Mesendoderm (in vitro differentiated cells): Measurements from ENCODE around the gene CYP3A7.

Experiments
- DNase-seq: peaks from one replicate; pipeline ENCODE4 v3.0.0; 2013
- H2AK5ac ChIP-seq: 2 replicates; pipeline ENCODE4 v1.6.1; 2013; ENCODE audit warnings: low read length, inconsistent platforms
- H2BK120ac ChIP-seq: 2 replicates; pipeline ENCODE4 v1.6.1; 2013; ENCODE audit warnings: low read depth, mild to moderate bottlenecking, low read length, moderate library complexity, mixed read lengths
- H2BK15ac ChIP-seq: replicated peaks from 2 replicates; pipeline ENCODE4 v1.6.1; 2013; ENCODE audit warnings: low read depth, mild to moderate bottlenecking, moderate library complexity
- H2BK5ac ChIP-seq: 2 replicates; pipeline ENCODE4 v1.6.1; 2013; ENCODE audit warnings: low read length, inconsistent platforms
- H3K18ac ChIP-seq: 2 replicates; pipeline ENCODE4 v1.6.1; 2013; ENCODE audit warnings: mild to moderate bottlenecking, low read length, mixed read lengths
- H3K23ac ChIP-seq: one replicate; pipeline ENCODE4 v1.6.1; 2013; ENCODE audit warnings: low read length
- H3K27ac ChIP-seq: 2 replicates; pipeline ENCODE4 v1.5.1; 2013; ENCODE audit warnings: low read depth, mild to moderate bottlenecking, inconsistent platforms, low read length, moderate library complexity
- H3K27me3 ChIP-seq: 2 replicates; pipeline ENCODE4 v1.6.1; 2013; ENCODE audit warnings: low read length, control low read depth, mild to moderate bottlenecking, inconsistent platforms; ENCODE audit not compliant: insufficient read depth, poor library complexity
- H3K36me3 ChIP-seq: 2 replicates; pipeline ENCODE4 v1.6.1; 2013; ENCODE audit warnings: low read length, inconsistent platforms; ENCODE audit not compliant: control insufficient read depth, insufficient read depth
- H3K4ac ChIP-seq: one replicate; pipeline ENCODE4 v1.6.1; 2013; ENCODE audit warnings: low read depth, mild to moderate bottlenecking, low read length, moderate library complexity
- H3K4me1 ChIP-seq: 2 replicates; pipeline ENCODE4 v1.6.1; 2013; ENCODE audit warnings: low read depth, low read length, inconsistent platforms; ENCODE audit not compliant: control insufficient read depth
- H3K4me2 ChIP-seq: 2 replicates; pipeline ENCODE4 v1.6.1; 2013; ENCODE audit warnings: low read length
- H3K4me3 ChIP-seq: 2 replicates; pipeline ENCODE4 v1.5.1; 2013; ENCODE audit warnings: mild to moderate bottlenecking, low read length
- H3K56ac ChIP-seq: one replicate; pipeline ENCODE4 v1.6.1; 2013; ENCODE audit warnings: low read length
- H3K79me1 ChIP-seq: 2 replicates; pipeline ENCODE4 v1.6.1; 2013; ENCODE audit warnings: low read length, inconsistent platforms
- H3K79me2 ChIP-seq: 2 replicates; pipeline ENCODE4 v1.6.1; 2013; ENCODE audit warnings: mild to moderate bottlenecking, low read length; ENCODE audit not compliant: control insufficient read depth, insufficient read depth
- H3K9ac ChIP-seq: 2 replicates; pipeline ENCODE4 v1.6.1; 2013; ENCODE audit warnings: low read length, inconsistent platforms
- H4K5ac ChIP-seq: one replicate; pipeline ENCODE4 v1.6.1; 2013; ENCODE audit warnings: low read length
- H4K8ac ChIP-seq: one replicate; pipeline ENCODE4 v1.6.1; 2013; ENCODE audit warnings: low read depth, mild to moderate bottlenecking, control low read depth, low read length, moderate library complexity
- WGBS: extraction: QIAGEN DNeasy Blood & Tissue Kit; methylation state at CpG from one replicate; pipeline ENCODE4 v1.1.7; 2013; ENCODE audit warnings: low lambda C conversion rate, missing lambda C conversion rate; ENCODE audit not compliant: insufficient coverage; ENCODE audit errors: extremely low coverage; 5-methylcytosine and 5-hydroxymethylcytosine counted together

CYP3A7 gene

DNA sequence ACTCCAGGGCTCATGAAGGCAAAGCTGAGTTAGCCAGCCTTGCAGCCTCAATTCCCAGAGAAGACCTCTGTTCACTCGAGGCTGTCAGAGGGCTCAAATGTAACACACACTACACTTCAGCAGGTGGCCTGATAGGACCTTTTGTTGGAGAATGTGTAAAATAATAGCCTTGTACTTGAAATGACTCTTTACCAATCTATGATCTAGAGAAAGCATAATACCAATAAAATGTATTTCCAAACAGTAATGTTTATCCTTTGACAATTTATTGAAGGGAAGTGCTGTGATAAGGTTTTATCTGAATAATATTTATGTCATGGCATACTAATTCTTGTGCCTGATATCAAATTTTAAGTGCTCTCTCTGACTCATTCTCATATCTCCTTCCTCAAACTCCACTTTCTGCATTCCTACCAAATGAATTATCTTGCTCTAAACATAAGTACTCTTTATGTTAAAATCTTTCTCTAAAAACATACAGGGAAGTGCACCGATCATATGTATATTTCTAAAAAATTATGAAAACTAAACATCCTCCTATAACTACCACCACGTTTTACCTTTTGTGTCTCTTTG, 20.9 kb downstream of the CYP3A7 start:
- H4K8ac ChIP-seq = no peak overlapping the region
- H2BK5ac ChIP-seq = no peak overlapping the region
- DNase-seq = no peak
- WGBS = 100% methylated on average over 1 of the region's 3 CpGs
- H3K4ac ChIP-seq = no peak overlapping the region
- no peak overlapping the region for H4K5ac ChIP-seq
- no peaks in the 10 kb centered on the region for H3K79me2 ChIP-seq
- no peak overlapping the region for H2BK120ac ChIP-seq
- no peak overlapping the region for H3K9ac ChIP-seq
- no peaks in the 10 kb centered on the region for H3K27me3 ChIP-seq
- no peak overlapping the region for H3K4me3 ChIP-seq
- H3K36me3 ChIP-seq = no peaks in the 10 kb centered on the region
- H3K4me2 ChIP-seq = no peak overlapping the region
- H2BK15ac ChIP-seq = no peak overlapping the region
- no peaks in the 10 kb centered on the region for H3K79me1 ChIP-seq
- no peak overlapping the region for H3K56ac ChIP-seq
- no peak overlapping the region for H3K23ac ChIP-seq
- H3K27ac ChIP-seq = no peak overlapping the region
- no peak overlapping the region for H3K18ac ChIP-seq
- no peaks in the 10 kb centered on the region for H3K4me1 ChIP-seq
- H2AK5ac ChIP-seq = no peak overlapping the region

DNA sequence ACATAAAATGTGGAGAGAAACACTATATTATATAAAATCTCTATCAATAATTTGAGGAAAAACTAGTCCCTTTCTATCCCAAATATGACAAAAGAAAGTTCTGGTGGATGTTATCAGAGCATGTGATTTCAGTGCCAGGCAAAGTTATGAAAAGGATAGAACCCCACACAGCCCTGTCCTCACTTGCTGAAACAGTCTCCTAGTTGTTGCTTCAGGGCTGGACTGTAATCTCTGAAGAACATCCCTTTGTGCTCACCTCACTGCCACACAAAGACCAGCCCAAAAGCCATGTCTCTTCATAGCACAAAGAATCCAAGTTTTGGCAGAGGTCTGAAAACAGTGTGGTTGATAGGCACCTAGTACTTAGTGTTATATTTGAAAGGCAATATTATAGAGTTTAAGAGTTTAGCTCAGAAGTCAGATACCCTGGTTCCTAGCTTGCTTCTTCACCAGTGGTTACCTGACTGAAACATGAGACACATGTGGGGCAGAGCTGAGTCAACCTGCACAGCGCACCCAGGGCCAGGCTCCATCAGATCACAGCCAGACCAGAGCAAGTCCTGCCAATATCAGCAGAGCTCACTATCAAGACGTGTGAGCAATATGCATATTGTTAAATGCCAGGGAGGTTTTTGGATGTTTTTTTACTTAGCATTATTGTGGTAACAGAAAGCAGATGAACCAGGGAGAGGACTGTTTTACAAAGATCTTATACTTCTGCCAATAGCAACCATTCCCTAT, 25.0 kb downstream of the CYP3A7 start:
- H3K4me3 ChIP-seq = no peak overlapping the region
- H2BK5ac ChIP-seq = no peak overlapping the region
- H2AK5ac ChIP-seq = no peak overlapping the region
- no peak overlapping the region for H3K27ac ChIP-seq
- no peak overlapping the region for H3K56ac ChIP-seq
- no CpG with 5 or more reads among the region's 2 CpGs for WGBS
- no peak overlapping the region for H3K23ac ChIP-seq
- no peak overlapping the region for H2BK15ac ChIP-seq
- H3K79me2 ChIP-seq = no peaks in the 10 kb centered on the region
- H3K79me1 ChIP-seq = no peaks in the 10 kb centered on the region
- H3K4ac ChIP-seq = no peak overlapping the region
- H3K4me2 ChIP-seq = no peak overlapping the region
- H4K8ac ChIP-seq = no peak overlapping the region
- no peaks in the 10 kb centered on the region for H3K27me3 ChIP-seq
- H4K5ac ChIP-seq = no peak overlapping the region
- no peak for DNase-seq
- no peak overlapping the region for H3K18ac ChIP-seq
- H3K9ac ChIP-seq = no peak overlapping the region
- H2BK120ac ChIP-seq = no peak overlapping the region
- no peaks in the 10 kb centered on the region for H3K36me3 ChIP-seq
- no peaks in the 10 kb centered on the region for H3K4me1 ChIP-seq

DNA sequence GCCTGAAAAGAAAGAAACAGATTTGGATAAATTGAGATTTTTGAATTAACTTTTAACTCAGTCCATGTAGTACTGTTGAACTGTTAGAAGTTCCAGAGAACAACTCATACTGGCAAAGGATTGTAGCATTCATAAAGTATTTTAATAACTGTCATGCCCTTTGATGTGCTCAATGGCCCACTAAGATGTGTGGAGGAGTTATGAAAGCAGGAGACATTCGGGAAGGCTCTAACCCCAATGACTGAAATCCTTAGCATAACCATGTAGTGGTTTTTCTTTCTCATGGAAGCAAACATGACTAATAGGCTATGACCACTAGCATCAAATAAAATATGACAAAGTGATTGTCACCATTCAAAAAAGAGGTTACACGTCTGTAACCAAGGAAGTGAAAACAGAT, 25.7 kb downstream of the CYP3A7 start:
- H3K79me1 ChIP-seq = no peaks in the 10 kb centered on the region
- no peak overlapping the region for H3K56ac ChIP-seq
- DNase-seq = no peak
- no peak overlapping the region for H3K18ac ChIP-seq
- H3K4me2 ChIP-seq = no peak overlapping the region
- H3K4me3 ChIP-seq = no peak overlapping the region
- no peak overlapping the region for H3K9ac ChIP-seq
- no peaks in the 10 kb centered on the region for H3K4me1 ChIP-seq
- WGBS = no CpG with 5 or more reads among the region's 2 CpGs
- H3K27me3 ChIP-seq = no peaks in the 10 kb centered on the region
- H2AK5ac ChIP-seq = no peak overlapping the region
- H2BK120ac ChIP-seq = no peak overlapping the region
- H4K5ac ChIP-seq = no peak overlapping the region
- no peak overlapping the region for H3K4ac ChIP-seq
- H4K8ac ChIP-seq = no peak overlapping the region
- no peak overlapping the region for H3K27ac ChIP-seq
- H2BK5ac ChIP-seq = no peak overlapping the region
- no peaks in the 10 kb centered on the region for H3K79me2 ChIP-seq
- H2BK15ac ChIP-seq = no peak overlapping the region
- no peaks in the 10 kb centered on the region for H3K36me3 ChIP-seq
- no peak overlapping the region for H3K23ac ChIP-seq

DNA sequence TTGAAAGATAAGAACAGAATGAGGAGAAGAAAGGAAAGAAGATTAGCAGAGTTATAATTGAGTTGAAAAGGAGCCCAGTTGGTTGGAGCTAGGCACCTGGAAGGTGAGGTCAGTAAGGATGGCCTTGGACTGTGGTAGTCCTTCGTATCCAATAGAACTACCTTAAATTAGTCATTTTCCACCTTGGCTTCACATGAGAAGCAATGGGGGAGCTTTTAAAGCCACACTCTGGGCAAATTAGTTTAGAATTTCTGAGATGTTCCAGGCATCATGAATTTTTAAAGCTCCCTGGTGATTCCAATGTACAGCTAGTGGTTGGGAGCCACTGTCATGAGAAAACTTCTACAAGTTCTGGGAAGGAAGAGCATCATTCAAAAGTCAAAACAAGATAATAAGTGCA, 27.9 kb downstream of the CYP3A7 start:
- Histone ChIP-seq H3K4me1 (no peaks in the 10 kb centered on the region), H3K4me3 (no peak overlapping the region), H2BK120ac (no peak overlapping the region), H4K5ac (no peak overlapping the region), H2AK5ac (no peak overlapping the region), H3K56ac (no peak overlapping the region), H2BK5ac (no peak overlapping the region), H3K4me2 (no peak overlapping the region), H3K27ac (no peak overlapping the region), H2BK15ac (no peak overlapping the region), H3K27me3 (no peaks in the 10 kb centered on the region), H4K8ac (no peak overlapping the region), H3K4ac (no peak overlapping the region), H3K79me1 (no peaks in the 10 kb centered on the region), H3K23ac (no peak overlapping the region), H3K18ac (no peak overlapping the region), H3K9ac (no peak overlapping the region), H3K36me3 (no peaks in the 10 kb centered on the region), H3K79me2 (no peaks in the 10 kb centered on the region)
- peak; percentile 52 for DNase-seq
- no CpG with 5 or more reads among the region's 1 CpG for WGBS

DNA sequence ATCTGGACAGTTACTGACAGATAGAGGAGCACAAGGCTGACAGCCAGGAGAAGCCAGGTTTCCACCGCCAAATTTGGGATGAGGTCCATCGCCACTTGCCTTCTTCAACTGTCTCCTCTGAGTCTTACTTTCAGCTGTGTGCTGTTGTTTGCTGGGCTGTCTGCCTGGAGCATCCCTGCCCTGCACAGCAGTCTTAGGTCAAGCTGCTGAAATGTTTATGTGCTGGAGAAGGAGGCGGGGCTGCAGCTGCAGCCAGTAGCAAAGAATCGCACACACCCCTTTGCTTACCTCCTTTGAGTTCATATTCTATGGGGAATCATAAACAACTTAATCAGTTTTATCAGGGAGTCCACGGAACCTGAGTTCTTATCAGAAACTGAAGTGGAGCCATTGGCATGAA, 35.0 kb downstream of the CYP3A7 start:
- WGBS = no CpG with 5 or more reads among the region's 5 CpGs
- H3K27me3 ChIP-seq = no peaks in the 10 kb centered on the region
- H4K5ac ChIP-seq = no peak overlapping the region
- H3K4ac ChIP-seq = no peak overlapping the region
- H3K79me2 ChIP-seq = no peaks in the 10 kb centered on the region
- H3K56ac ChIP-seq = no peak overlapping the region
- no peak overlapping the region for H3K23ac ChIP-seq
- no peak overlapping the region for H2BK120ac ChIP-seq
- no peaks in the 10 kb centered on the region for H3K79me1 ChIP-seq
- H3K9ac ChIP-seq = no peak overlapping the region
- H3K4me1 ChIP-seq = no peaks in the 10 kb centered on the region
- H3K4me3 ChIP-seq = no peak overlapping the region
- DNase-seq = no peak
- H2BK15ac ChIP-seq = no peak overlapping the region
- H3K18ac ChIP-seq = no peak overlapping the region
- H3K4me2 ChIP-seq = no peak overlapping the region
- H3K36me3 ChIP-seq = no peaks in the 10 kb centered on the region
- H3K27ac ChIP-seq = no peak overlapping the region
- no peak overlapping the region for H2AK5ac ChIP-seq
- H2BK5ac ChIP-seq = no peak overlapping the region
- no peak overlapping the region for H4K8ac ChIP-seq
